ENCODE measurements around the gene SEZ6.

DNA sequence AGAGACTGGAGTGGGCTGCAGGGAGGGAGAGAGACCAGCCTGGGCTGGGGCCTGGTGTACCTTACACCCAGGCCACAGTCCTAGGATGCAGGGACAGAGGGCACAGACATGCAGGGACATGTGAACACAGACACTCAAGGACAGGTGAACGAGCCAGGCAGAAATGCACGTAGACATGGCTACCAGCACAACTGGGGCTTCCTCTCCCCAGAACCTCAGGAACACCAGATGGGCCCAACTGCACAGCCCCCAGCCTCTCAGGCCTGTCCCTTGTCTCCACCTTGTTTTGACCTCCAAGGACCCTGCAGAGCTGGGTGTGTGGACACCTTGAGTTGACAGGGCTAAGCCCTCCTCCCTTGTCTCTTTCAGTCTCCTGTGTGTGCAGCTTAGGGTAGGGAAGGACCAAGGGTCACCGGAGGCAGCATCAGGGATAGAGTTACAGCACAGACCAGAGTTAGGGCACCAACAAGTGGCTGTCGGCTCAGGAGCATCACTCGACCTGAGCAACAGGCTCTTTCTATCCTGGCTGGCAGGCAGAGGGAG, 9.2 kb downstream of the SEZ6 start:
- TF ChIP-seq, protein P1, sequence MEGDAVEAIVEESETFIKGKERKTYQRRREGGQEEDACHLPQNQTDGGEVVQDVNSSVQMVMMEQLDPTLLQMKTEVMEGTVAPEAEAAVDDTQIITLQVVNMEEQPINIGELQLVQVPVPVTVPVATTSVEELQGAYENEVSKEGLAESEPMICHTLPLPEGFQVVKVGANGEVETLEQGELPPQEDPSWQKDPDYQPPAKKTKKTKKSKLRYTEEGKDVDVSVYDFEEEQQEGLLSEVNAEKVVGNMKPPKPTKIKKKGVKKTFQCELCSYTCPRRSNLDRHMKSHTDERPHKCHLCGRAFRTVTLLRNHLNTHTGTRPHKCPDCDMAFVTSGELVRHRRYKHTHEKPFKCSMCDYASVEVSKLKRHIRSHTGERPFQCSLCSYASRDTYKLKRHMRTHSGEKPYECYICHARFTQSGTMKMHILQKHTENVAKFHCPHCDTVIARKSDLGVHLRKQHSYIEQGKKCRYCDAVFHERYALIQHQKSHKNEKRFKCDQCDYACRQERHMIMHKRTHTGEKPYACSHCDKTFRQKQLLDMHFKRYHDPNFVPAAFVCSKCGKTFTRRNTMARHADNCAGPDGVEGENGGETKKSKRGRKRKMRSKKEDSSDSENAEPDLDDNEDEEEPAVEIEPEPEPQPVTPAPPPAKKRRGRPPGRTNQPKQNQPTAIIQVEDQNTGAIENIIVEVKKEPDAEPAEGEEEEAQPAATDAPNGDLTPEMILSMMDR (IDR thresholded peaks at IDR 0.05; ENCODE audit: borderline replicate concordance, extremely low read depth, low read length, poor library complexity, severe bottlenecking) = no peak
- no peak for TF ChIP-seq EZH2 (IDR thresholded peaks at IDR 0.05; ENCODE audit: borderline replicate concordance, low read depth, low read length, severe bottlenecking)
